ENCODE data around the gene AGAP5.

The AGAP5 gene

DNA sequence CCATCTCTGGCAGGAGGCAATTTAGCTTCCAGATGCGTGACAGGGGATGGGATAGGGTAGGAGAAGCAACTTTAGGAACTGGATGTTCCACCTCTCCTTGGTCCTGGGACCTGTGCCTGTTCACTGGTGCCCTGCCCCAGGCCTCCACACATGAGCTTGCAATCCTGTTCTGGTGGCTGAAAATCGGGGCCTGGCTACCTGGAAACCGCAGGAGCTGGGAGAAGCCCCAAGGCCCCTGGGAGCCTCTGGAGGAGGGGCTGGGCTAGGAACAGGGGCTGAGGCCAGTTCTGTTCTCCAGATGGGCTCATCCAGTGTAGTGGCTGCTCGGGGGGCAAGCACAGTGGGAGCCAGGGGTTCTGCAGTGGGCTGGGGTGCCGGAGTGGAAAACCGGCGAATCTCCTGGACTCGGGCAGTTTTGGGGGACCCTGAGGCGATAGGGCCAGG, 51.3 kb downstream of the AGAP5 start:
- no peak overlapping the region for H3K4me3 ChIP-seq (ENCODE audit: low read length)
- DNase-seq (ENCODE audit: low read depth), result no peak
- no peak for TF ChIP-seq CTCF (conservative IDR thresholded peaks at IDR 0.05; ENCODE audit: low read length)

- TF ChIP-seq CTCF (conservative IDR thresholded peaks at IDR 0.05; ENCODE audit: low read length), result no peak
- DNase-seq (ENCODE audit: low read depth), result no peak
These were observed 52.7 kb downstream of the AGAP5 start for GRCh38 chr10:73645251-73645650.

DNA sequence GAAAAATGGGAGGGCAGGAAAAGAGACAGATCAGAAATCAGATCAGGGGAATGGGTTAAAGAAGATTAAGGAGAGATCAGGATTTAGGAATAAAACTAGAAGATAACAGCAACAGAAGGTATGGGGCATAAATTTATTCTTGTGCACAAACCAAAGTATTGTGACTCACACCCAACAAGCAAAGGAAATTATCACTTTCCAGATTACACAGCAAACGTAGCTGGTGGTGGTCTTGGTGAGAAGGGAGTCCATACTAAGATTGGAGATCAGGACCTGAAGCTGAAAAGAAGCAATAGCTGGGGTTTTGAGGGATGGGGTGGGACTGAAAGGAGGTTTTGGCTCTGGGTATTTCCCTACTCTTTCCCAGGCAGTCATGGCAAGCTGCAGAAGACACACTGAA, 53.1 kb downstream of the AGAP5 start:
- no peak for TF ChIP-seq CTCF (conservative IDR thresholded peaks at IDR 0.05; ENCODE audit: low read length)
- no peak overlapping the region for H3K4me3 ChIP-seq (ENCODE audit: low read length)
- DNase-seq (ENCODE audit: low read depth), result no peak

More at GRCh38 chr10:73645251-73645650, 52.7 kb downstream of the AGAP5 start:
- H3K4me3 ChIP-seq (ENCODE audit: low read length), result no peak overlapping the region

GRCh38 chr10:73644015-73644743, 53.7 kb downstream of the AGAP5 start:
- H3K4me3 ChIP-seq (ENCODE audit: low read length), result no peak overlapping the region
- DNase-seq (ENCODE audit: low read depth), result peak; percentile 71
- TF ChIP-seq CTCF (conservative IDR thresholded peaks at IDR 0.05; ENCODE audit: low read length), result peak; percentile 94

DNA sequence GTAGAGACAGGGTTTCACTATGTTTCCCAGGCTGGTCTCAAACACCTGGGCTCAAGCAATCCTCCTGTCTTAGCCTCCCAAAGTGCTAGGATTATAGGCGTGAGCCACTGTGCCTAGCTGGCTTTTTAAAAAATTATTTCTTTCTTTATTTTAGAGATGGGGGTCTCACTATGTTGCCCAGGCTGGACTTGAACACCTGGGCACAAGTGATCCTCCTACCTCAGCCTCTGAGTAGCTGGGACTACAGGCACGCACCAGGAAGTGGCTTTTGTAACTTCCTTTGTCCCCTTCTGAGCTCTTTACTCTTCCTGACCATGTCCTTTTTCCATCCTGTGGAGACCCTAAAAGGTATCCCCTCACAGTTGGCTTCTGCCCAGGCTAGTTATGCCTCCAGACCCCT, 54.5 kb downstream of the AGAP5 start:
- no peak for TF ChIP-seq CTCF (conservative IDR thresholded peaks at IDR 0.05; ENCODE audit: low read length)

GRCh38 chr10:73641328-73642060, 56.4 kb downstream of the AGAP5 start, which contains the start of gene MYOZ1:
MYOZ1 (minus strand) TSS chr10:73641474; CDS start chr10:73640017, 1,457 bp downstream.
- no peak within 1 kb of the TSS for H3K4me3 ChIP-seq (ENCODE audit: low read length)
- no peak for TF ChIP-seq CTCF (conservative IDR thresholded peaks at IDR 0.05; ENCODE audit: low read length)
- peak; percentile 29 for DNase-seq (ENCODE audit: low read depth)

More for the DNA sequence above, 54.5 kb downstream of the AGAP5 start:
- no peak overlapping the region for H3K4me3 ChIP-seq (ENCODE audit: low read length)
- no peak for DNase-seq (ENCODE audit: low read depth)
